H9 (cell line): ENCODE results near the gene GLCCI1. TPM values are rescaled to one million over a fixed set of nuclear protein-coding genes. Genes with fewer than 3 reads are reported as not detected.

Source experiments
- DNase-seq: peaks from one replicate; pipeline ENCODE4 v3.0.0-alpha.2; 2017
- H2AFZ ChIP-seq: one replicate; pipeline ENCODE4 v1.6.1; 2013; ENCODE audit warnings: mild to moderate bottlenecking, low read length, control low read depth, moderate library complexity
- H2AK5ac ChIP-seq: 2 replicates; pipeline ENCODE4 v1.6.1; 2013; ENCODE audit warnings: low read length, control low read depth, mixed read lengths; ENCODE audit not compliant: insufficient read length
- H2BK120ac ChIP-seq: one replicate; pipeline ENCODE4 v1.6.1; 2013; ENCODE audit warnings: low read depth, mild to moderate bottlenecking, low read length, control low read depth, inconsistent platforms; ENCODE audit not compliant: poor library complexity, severe bottlenecking
- H2BK12ac ChIP-seq: 2 replicates; pipeline ENCODE4 v1.6.1; 2013; ENCODE audit warnings: low read length, control low read depth, mixed read lengths, low read depth; ENCODE audit not compliant: insufficient read length
- H2BK15ac ChIP-seq: 2 replicates; pipeline ENCODE4 v1.6.1; 2013; ENCODE audit warnings: low read depth, low read length, control low read depth
- H2BK20ac ChIP-seq: one replicate; pipeline ENCODE4 v1.6.1; 2013; ENCODE audit warnings: low read depth, mild to moderate bottlenecking, low read length, control low read depth, inconsistent platforms; ENCODE audit not compliant: poor library complexity, severe bottlenecking
- H2BK5ac ChIP-seq: 2 replicates; pipeline ENCODE4 v1.6.1; 2013; ENCODE audit warnings: low read length, control low read depth, mixed read lengths; ENCODE audit not compliant: insufficient read length
- H3K14ac ChIP-seq: 2 replicates; pipeline ENCODE4 v1.6.1; 2013; ENCODE audit warnings: low read length, control low read depth; ENCODE audit not compliant: insufficient read depth
- H3K18ac ChIP-seq: 2 replicates; pipeline ENCODE4 v1.6.1; 2013; ENCODE audit warnings: low read depth, mild to moderate bottlenecking, mixed read lengths, low read length, control low read depth; ENCODE audit not compliant: insufficient read length
- H3K23ac ChIP-seq: 2 replicates; pipeline ENCODE4 v1.6.1; 2013; ENCODE audit warnings: low read length, control low read depth, mixed read lengths, low read depth; ENCODE audit not compliant: insufficient read length
- H3K23me2 ChIP-seq: 2 replicates; pipeline ENCODE4 v1.6.1; 2013; ENCODE audit warnings: low read depth, mild to moderate bottlenecking, mixed read lengths, low read length, control low read depth; ENCODE audit not compliant: insufficient read length, poor library complexity, severe bottlenecking
- H3K27ac ChIP-seq: 2 replicates; pipeline ENCODE4 v1.5.1; 2013; ENCODE audit warnings: low read length, control low read depth, mixed read lengths, low read depth; ENCODE audit not compliant: insufficient read length
- H3K27me3 ChIP-seq: 2 replicates; pipeline ENCODE4 v1.6.1; 2013; ENCODE audit warnings: low read length, control low read depth, inconsistent platforms; ENCODE audit not compliant: insufficient read depth
- H3K4ac ChIP-seq: 2 replicates; pipeline ENCODE4 v1.6.1; 2013; ENCODE audit warnings: low read depth, mild to moderate bottlenecking, control low read depth, inconsistent platforms, low read length, moderate library complexity
- H3K4me1 ChIP-seq: 2 replicates; pipeline ENCODE4 v1.6.1; 2013; ENCODE audit warnings: low read length, control low read depth, inconsistent platforms; ENCODE audit not compliant: insufficient read depth
- H3K4me2 ChIP-seq: 2 replicates; pipeline ENCODE4 v1.6.1; 2013; ENCODE audit warnings: low read length, control low read depth, mixed read lengths; ENCODE audit not compliant: insufficient read length, insufficient read depth
- H3K56ac ChIP-seq: 2 replicates; pipeline ENCODE4 v1.6.1; 2013; ENCODE audit warnings: low read depth, mild to moderate bottlenecking, mixed read lengths, low read length, control low read depth; ENCODE audit not compliant: insufficient read length
- H3K79me1 ChIP-seq: 2 replicates; pipeline ENCODE4 v1.6.1; 2013; ENCODE audit warnings: low read depth, mild to moderate bottlenecking, moderate library complexity, low read length, control low read depth, inconsistent platforms; ENCODE audit not compliant: insufficient read depth, poor library complexity, severe bottlenecking
- H3K79me2 ChIP-seq: 2 replicates; pipeline ENCODE4 v1.6.1; 2013; ENCODE audit warnings: low read length, control low read depth, inconsistent platforms; ENCODE audit not compliant: insufficient read depth
- H3K9ac ChIP-seq: 2 replicates; pipeline ENCODE4 v1.6.1; 2013; ENCODE audit warnings: low read length, control low read depth, mixed read lengths; ENCODE audit not compliant: insufficient read length; ENCODE audit errors: extremely low read depth
- H3K9me3 ChIP-seq: one replicate; pipeline ENCODE4 v1.6.1; 2013; ENCODE audit warnings: low read depth, low read length, inconsistent platforms; ENCODE audit not compliant: control insufficient read depth
- H3T11ph ChIP-seq: one replicate; pipeline ENCODE4 v1.6.1; 2013; ENCODE audit warnings: mild to moderate bottlenecking, low read length, control low read depth, inconsistent platforms
- H4K20me1 ChIP-seq: one replicate; pipeline ENCODE4 v1.6.1; 2013; ENCODE audit not compliant: control insufficient read depth, insufficient read length, insufficient read depth
- H4K5ac ChIP-seq: 2 replicates; pipeline ENCODE4 v1.6.1; 2013; ENCODE audit warnings: low read depth, mild to moderate bottlenecking, mixed read lengths, low read length, control low read depth; ENCODE audit not compliant: insufficient read length
- H4K8ac ChIP-seq: replicated peaks from 2 replicates; pipeline ENCODE4 v1.6.1; 2013; ENCODE audit warnings: low read length, control low read depth, mixed read lengths, low read depth; ENCODE audit not compliant: insufficient read length
- H4K91ac ChIP-seq: 2 replicates; pipeline ENCODE4 v1.6.1; 2013; ENCODE audit warnings: low read depth, mild to moderate bottlenecking, moderate library complexity, mixed read lengths, low read length, control low read depth; ENCODE audit not compliant: insufficient read length
- H3K27ac Mint-ChIP-seq, 3 experiments: 2 replicates in 2 of 3; 3 replicates in 1 of 3; pipeline ENCODE4 v1.8.0; 2020 to 2021; ENCODE audit warnings: mixed read lengths in 3 of 3, mild to moderate bottlenecking in 1 of 3, moderate library complexity in 1 of 3
- H3K27me3 Mint-ChIP-seq: 2 replicates; pipeline ENCODE4 v1.8.0; 2021; ENCODE audit warnings: low read depth, mild to moderate bottlenecking, moderate library complexity, mixed read lengths
- H3K36me3 Mint-ChIP-seq, 3 experiments: 2 replicates in 2 of 3; 3 replicates in 1 of 3; pipeline ENCODE4 v1.8.0; 2020 to 2021; ENCODE audit warnings: low read depth in 3 of 3, mixed read lengths in 3 of 3; ENCODE audit not compliant: insufficient read depth in 1 of 3
- H3K4me1 Mint-ChIP-seq, 2 experiments: 2 replicates each; pipeline ENCODE4 v1.8.0; 2020; ENCODE audit warnings: mixed read lengths in 2 of 2
- H3K4me3 Mint-ChIP-seq, 2 experiments: 2 replicates in 1 of 2; 3 replicates in 1 of 2; pipeline ENCODE4 v1.8.0; 2020 to 2021; ENCODE audit warnings: mild to moderate bottlenecking in 2 of 2, mixed read lengths in 2 of 2, moderate library complexity in 1 of 2
- H3K9me3 Mint-ChIP-seq, 2 experiments: 2 replicates in 1 of 2; 3 replicates in 1 of 2; pipeline ENCODE4 v1.8.0; 2020; ENCODE audit warnings: mild to moderate bottlenecking in 2 of 2, mixed read lengths in 2 of 2, moderate library complexity in 1 of 2
- WGBS: extraction: QIAGEN DNeasy Blood & Tissue Kit; methylation state at CpG from one replicate; pipeline ENCODE4 v1.1.7; 2013; ENCODE audit warnings: missing lambda C conversion rate, low lambda C conversion rate, mixed read lengths; ENCODE audit not compliant: insufficient read length; ENCODE audit errors: extremely low coverage; 5-methylcytosine and 5-hydroxymethylcytosine counted together
- total RNA-seq: library from RNA; stranded (reverse); gene quantifications from 2 replicates; pipeline ENCODE4 v1.2.1, GENCODE V29; 2021
- TF ChIP-seq, protein P1 (sequence below): fragments of 200-600 bp; sonication (generic); conservative IDR thresholded peaks from 3 replicates; pipeline ENCODE4 v1.8.0; 2021; ENCODE audit warnings: antibody characterized with exemption, mild to moderate bottlenecking

GLCCI1 gene
- total RNA-seq, 1 experiment from 2014 or later, result 19.1 TPM

- DNase-seq, result no peak
- Histone ChIP-seq H3K23me2 (no peaks in the 10 kb centered on the region), H3K79me2 (no peaks in the 10 kb centered on the region), H3K4me2 (no peak overlapping the region), H3K27ac (no peak overlapping the region), H2BK12ac (no peak overlapping the region), H2BK120ac (no peak overlapping the region), H3K14ac (no peak overlapping the region), H3K27me3 (no peaks in the 10 kb centered on the region), H3K79me1 (no peaks in the 10 kb centered on the region), H3K23ac (no peak overlapping the region), H3K56ac (no peak overlapping the region), H3K4ac (no peak overlapping the region), H2AK5ac (no peak overlapping the region), H2BK20ac (no peak overlapping the region), H3K9me3 (no peaks in the 10 kb centered on the region), H3K9ac (no peak overlapping the region), H4K91ac (no peak overlapping the region), H2BK5ac (no peak overlapping the region), H2AFZ (no peak overlapping the region), H3T11ph (no peak overlapping the region), H4K5ac (no peak overlapping the region), H3K4me1 (no peaks in the 10 kb centered on the region), H3K18ac (no peak overlapping the region), H2BK15ac (no peak overlapping the region), H4K20me1 (no peaks in the 10 kb centered on the region), H4K8ac (no peak overlapping the region)
- Mint-ChIP-seq H3K27ac (no peak overlapping the region), H3K36me3 (peaks cover 4 to 9% (median 8%) of the 10 kb centered on the region in 3 experiments), H3K9me3 (peaks cover 7 to 9% of the 10 kb centered on the region in 2 experiments; a peak in 4 of 5 replicates), H3K4me3 (no peak overlapping the region), H3K4me1 (peaks cover 0 to 2% of the 10 kb centered on the region in 2 experiments; a peak in 3 of 4 replicates), H3K27me3 (no peaks in the 10 kb centered on the region)
- TF ChIP-seq, protein P1, sequence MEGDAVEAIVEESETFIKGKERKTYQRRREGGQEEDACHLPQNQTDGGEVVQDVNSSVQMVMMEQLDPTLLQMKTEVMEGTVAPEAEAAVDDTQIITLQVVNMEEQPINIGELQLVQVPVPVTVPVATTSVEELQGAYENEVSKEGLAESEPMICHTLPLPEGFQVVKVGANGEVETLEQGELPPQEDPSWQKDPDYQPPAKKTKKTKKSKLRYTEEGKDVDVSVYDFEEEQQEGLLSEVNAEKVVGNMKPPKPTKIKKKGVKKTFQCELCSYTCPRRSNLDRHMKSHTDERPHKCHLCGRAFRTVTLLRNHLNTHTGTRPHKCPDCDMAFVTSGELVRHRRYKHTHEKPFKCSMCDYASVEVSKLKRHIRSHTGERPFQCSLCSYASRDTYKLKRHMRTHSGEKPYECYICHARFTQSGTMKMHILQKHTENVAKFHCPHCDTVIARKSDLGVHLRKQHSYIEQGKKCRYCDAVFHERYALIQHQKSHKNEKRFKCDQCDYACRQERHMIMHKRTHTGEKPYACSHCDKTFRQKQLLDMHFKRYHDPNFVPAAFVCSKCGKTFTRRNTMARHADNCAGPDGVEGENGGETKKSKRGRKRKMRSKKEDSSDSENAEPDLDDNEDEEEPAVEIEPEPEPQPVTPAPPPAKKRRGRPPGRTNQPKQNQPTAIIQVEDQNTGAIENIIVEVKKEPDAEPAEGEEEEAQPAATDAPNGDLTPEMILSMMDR, result no peak
- no CpG with 5 or more reads among the region's 2 CpGs for whole genome bisulfite sequencing
Measured at GRCh38 chr7:8092140-8092539, 123.5 kb downstream of the GLCCI1 start.
